GM12873 (cell line): ENCODE results near the gene FADS1.
A peak's percentile ranks its signal among the peaks of the same experiment; 100 is the strongest.

ENCODE experiments used
- CTCF ChIP-seq: IDR thresholded peaks from 2 replicates; pipeline ENCODE4 v1.5.1; 2012; ENCODE audit warnings: low read depth, mild to moderate bottlenecking, moderate library complexity, low read length, control low read depth; ENCODE audit not compliant: insufficient read depth; ENCODE audit errors: missing control alignments

FADS1 gene

GRCh38 chr11:61816736-61817455 lies at the start of gene FADS1:
Gene FADS1, minus strand, starts transcription at chr11:61817003. Its CDS starts 74 bp downstream, at chr11:61816929.
- TF ChIP-seq CTCF = peak; percentile 67

- no peak for TF ChIP-seq CTCF
Observed at GRCh38 chr11:61866231-61866957, 49.6 kb upstream of the FADS1 start.

GRCh38 chr11:61864814-61865775 lies 48.3 kb upstream of the FADS1 start:
- TF ChIP-seq CTCF = no peak

GRCh38 chr11:61863548-61864081 lies 46.8 kb upstream of the FADS1 start:
- TF ChIP-seq CTCF = no peak

GRCh38 chr11:61862714-61863547 lies 46.1 kb upstream of the FADS1 start:
- no peak for TF ChIP-seq CTCF

GRCh38 chr11:61861634-61862033 lies 44.8 kb upstream of the FADS1 start:
- TF ChIP-seq CTCF = no peak
